ENCODE measurements around the gene POU2AF1.

Gene POU2AF1

DNA sequence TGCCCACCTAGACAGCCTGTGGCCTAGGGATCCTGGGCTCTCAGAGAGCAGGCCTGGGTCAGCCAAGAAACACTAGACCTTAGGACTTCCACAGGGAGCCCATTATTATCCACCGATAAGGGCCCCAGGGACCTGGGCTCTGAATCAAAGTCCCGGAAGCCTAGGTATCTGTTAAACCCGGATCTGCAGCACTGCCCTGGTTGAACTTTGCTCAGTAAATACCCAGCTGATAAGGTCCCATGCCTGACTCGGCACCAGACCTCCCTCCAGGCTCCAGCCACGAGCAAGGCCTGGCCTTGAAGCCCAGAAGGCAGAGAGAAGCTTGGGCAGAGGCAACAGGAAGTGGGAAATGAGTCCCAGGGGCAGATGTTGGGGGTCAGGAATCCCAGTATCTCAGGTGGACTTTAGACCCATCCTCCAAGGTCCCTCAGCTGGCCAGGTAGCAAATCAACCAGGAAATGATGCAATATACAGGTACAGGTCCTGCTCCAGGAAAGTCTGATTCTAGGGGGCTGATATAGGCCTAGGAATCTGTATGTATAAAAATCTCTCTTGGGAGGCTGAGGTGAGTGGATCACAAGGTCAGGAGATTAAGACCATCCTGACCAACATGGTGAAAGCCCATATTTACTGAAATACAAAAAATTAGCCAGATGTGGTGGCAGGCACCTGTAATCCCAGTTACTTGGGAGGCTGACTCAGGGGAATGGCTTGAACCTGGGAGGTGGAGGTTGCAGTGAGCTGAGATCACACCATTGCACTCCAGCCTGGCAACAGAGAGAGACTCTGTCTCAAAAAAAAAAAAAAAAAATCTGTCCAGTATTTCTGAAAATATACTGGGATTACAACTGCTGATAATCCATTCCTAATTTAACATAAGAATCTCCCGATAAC is 18.7 kb downstream of the POU2AF1 start:
- no peak for DNase-seq

- DNase-seq, result peak; percentile 8
These were observed 19.6 kb downstream of the POU2AF1 start for GRCh38 chr11:111359223-111360149.

DNA sequence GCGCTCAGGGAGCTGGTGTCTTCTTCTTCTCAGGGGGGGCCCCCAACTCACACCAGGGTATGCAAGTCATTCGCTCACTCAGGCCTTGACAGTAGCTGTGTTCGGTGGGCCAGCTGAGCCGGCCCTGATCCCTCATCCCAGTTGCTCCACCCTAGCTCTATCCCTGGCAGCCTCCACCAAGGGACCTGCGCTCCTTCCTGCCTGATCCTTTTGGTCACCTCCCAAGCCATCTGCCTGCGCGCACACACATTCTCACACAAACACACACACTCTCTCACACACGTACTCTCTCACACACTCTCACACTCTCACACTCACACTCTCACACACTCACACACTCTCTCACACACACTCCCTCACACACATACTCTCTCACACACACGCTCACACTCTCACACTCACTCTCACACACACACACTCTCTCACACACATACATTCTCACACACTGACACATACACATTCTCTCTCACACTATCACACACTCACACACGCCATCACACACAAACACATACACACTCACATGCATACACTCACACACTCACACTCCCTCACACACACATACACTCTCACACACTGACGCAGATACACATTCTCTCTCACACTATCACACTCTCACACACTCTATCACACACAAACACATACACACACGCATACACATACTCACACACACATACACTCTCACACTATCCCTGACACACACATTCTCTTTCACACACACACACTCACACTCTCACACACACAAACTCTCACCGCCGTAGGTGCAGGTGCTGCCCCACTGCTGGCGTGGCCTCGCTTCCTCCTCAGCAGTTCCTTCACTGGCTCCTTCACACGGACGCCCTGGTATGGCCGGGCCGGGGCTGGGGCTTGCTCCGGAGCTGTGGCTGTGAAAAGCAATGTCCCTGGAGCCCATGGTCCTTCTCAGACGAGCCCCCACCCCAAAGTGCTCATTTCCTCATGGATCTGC is 20.8 kb downstream of the POU2AF1 start:
- no peak for DNase-seq

DNA sequence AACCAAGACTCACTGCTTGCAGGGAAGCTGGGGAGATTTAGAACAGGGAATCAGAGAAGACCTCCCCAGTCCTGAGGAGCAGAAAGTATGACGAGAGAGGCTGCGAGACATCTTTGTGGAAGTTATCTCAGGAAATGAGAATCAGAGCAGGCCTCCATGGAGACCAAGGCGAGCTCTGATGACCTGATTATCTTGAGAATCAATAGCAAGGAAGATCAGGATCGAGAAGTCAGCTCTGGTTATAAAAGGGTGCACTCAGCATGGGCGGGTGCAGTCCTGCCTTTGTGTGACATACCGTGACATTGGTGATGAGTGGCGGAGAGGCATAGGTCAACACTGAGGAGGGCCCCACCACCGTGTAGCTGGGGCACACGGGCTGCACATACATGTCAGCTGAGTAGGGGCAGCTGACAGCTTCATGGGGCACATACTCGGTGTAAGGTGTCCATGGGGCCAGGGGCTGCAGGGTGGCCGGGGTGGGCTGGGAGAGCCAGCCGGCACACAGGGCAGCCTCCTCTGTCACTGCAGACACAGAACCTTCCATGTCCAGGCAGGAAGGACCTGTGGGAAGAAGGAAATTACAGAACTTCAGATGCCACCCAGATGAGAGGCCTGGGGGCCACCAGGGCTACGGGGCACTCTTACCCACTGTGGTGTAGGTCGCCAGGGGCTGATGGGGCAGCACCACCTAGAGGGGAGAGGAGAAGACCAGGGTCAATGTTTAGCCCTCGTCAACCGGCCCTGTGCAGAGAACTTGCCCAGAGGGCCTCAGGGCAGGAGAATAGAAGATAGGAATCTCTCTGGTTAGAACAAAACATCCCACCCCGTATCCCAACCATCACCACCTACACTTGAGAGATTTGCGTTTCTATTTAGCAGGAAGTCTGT is 21.7 kb downstream of the POU2AF1 start:
- no peak for DNase-seq

DNA sequence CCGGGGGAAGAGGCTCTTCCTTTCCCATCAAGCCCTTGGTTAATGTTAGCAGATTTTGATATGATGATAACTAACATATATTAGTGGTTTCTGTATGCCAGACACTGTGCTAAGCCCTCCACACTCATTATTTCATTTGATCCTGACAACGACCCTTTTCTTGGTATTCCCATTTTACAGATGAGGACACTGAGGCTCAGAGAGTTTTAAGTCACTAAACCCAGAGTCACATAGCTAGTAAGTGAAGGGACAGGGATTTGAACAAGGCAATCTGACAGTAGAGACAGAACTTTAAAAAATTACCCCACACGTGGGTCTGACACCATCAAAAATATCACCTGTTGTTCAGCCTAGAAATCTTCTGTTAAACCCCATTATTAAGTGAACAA is 22.4 kb downstream of the POU2AF1 start:
- DNase-seq, result no peak

- DNase-seq, result no peak
These were observed 23.0 kb downstream of the POU2AF1 start for GRCh38 chr11:111355956-111356659.

GRCh38 chr11:111355101-111355500 is 24.0 kb downstream of the POU2AF1 start:
- no peak for DNase-seq

GRCh38 chr11:111354601-111354891 is 24.5 kb downstream of the POU2AF1 start:
- no peak for DNase-seq

GRCh38 chr11:111353776-111354600 is 25.1 kb downstream of the POU2AF1 start:
- DNase-seq, result no peak

DNA sequence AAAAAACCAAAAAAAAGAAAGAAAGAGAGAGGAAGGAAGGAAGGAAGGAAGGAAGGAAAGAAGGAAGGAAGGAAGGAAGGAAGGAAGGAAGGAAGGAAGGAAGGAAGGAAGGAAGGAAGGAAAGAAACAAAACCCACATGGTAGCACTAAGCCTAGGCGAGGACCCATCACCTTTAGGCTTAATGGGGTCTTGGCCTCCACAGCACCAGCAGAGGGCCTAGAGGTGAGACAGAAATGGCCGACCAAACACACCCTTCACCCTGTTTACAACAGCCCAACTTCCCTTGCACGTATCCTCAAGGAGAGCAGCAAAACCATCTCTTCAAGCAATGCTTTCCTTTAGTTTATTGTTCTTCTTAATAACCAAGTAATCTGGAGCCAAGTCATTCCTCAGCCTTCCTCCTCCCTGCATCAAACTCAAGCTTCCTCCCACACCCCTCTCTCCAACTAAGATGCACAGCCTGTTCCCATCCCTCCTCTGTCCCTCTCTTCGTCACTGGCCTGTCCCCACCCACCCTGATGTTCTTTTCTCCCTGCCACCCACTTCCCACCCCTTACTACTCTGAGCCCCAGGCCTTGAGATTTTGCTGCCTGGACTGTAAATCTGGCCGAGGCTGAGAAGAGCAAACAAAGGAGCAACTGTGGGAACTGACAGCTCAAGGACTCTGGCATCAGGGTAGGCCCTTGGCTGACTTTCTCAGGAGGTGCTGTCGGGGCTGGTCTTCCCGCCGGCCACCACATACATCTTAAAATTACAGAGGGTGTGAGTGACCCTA is 26.0 kb downstream of the POU2AF1 start:
- no peak for DNase-seq

DNA sequence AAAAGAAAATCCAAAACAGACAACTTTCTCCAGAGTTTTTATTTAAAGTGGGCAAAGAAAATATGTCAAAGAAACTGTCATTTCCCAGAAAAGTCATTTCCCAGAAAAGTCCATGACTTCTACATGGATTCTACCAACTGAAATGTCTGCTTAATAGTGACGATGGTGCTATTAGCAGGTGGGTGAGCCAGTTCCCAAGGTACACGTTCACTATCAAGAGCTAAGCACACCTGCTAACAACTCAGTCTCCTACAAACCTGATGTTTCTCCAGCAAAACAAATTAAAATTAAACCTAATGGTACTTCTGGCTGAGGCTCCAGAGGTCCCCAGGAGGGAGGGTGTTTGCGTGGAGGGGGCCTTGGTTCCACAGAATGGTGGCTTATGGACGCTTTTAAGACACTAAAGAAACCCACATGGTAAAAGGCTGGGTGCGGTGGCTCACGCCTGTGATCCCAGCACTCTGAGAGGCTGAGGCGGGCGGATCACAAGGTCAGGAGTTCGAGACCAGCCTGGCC is 26.8 kb downstream of the POU2AF1 start:
- DNase-seq, result no peak

GRCh38 chr11:111351374-111352055 is 27.6 kb downstream of the POU2AF1 start:
- no peak for DNase-seq

DNA sequence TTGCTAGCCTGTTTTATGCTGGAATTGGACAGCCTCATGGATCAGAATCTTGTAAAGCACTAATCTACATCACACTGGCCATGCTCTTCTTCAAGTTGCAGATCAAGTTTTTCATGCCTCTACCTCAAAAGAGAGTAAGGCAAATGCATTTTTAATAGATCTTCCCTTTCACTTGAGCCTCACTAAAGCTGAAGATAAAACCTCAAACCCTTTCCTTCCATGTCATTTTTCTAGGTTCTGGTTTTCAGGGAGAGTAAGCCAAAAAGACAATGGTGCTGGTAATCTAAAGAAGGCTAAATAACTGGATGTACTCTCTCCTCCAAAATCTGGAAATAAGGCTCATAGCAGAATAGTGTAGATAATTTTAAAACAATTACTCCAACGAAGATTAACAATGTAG is 28.3 kb downstream of the POU2AF1 start:
- no peak for DNase-seq

DNA sequence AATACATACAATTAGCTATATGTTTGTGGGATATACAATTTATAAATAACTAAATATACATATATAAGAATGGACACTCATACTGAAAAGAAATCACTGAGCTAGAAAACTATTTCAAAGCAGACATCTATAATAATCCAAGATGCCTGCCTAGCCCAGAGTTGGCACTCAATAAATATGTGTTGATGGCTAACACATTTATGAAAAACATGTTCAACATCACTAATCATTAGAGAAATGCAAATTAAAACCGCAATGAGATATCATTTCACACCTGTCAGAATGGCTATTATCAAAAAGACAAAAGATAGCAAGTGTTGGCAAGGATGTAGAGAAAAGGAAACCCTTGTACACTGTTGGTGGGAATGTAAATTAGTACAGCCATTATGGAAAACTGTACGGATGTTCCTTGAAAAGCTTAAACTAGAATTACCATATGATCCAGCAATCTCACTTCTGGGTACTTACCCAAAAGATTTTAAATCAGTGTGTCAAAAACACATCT is 29.8 kb downstream of the POU2AF1 start:
- DNase-seq, result no peak

DNA sequence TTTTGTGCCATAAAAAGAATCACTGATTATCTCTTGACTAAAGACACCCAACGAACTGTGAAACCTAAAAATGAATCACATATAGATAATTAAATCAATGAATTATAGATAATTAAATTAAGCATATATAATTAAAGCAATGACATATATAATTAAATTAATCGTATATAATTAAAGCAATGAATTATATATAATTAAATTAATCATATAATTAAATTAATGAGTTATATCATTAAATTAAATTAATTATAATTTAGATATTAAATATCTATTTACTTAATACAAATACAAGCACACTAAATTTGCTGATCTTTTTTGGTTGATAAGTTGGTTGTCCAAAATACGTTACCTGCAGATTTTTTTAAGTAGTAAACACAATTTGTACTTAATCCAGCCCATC is 30.9 kb downstream of the POU2AF1 start:
- DNase-seq, result no peak

DNA sequence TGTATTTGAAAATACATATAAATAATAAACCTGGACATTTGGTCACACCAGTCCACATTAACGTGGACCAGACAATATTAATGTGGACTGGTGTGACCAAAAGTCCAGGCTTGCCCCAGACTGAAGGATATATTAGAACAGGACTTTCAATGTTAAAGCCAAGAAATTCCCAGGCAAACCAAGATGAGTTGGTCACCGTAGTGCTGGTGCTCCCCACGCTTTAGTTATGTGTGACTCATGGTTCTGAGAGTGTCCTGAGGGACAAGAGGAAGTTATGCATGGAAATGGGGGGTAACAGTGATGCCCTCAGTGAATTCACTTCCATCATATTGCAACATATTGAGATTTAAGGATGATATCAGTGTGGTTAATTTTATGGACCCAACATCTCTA is 31.4 kb downstream of the POU2AF1 start:
- no peak for DNase-seq

DNA sequence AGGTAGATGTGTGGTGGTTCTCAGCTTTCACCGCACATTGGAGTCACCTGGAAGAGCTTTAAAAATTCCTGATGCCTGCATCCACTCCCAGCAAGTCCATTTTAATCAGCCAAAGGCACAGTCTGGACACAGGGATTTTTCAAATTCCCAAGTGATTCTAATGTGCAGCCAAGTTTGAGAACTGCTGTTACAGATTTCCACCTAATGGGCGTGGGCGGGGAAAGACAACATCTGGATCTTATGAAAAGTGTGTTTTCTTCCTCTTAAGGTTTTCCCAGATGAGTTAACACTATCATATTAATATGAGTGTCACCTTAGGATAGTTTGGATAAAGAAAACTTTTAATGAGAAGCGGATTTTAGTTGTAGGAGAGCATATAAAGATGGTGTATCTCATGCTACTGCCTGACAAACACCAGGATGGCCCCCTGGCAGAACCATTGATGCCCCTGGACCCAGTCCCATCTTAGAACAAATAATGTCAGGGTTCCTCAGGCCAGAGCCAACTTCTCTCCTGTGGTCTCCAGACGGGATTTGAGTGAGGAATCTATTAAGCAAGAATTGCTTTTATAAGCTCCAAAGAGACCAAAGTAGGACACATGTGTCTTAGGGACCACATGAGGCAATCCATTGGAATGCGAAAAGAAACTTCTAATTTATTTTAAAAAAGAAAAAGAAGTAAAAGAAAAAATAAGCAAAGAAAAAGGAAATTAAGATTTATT is 31.9 kb downstream of the POU2AF1 start:
- no peak for DNase-seq

- DNase-seq, result no peak
These were observed 35.0 kb downstream of the POU2AF1 start for GRCh38 chr11:111344032-111344431.

Data from CD4-positive, alpha-beta T cell treated with Interleukin-10 for 1 hour (primary cell).